T-helper 22 cell (primary cell): ENCODE results near the gene EEF1E1.

Experiments used
- DNase-seq: peaks from one replicate; pipeline ENCODE4 v3.0.0-alpha.2; 2020; ENCODE audit warnings: low read depth

Gene EEF1E1

GRCh38 chr6:8087870-8088754, 14.2 kb downstream of the EEF1E1 start:
- no peak for DNase-seq

DNA sequence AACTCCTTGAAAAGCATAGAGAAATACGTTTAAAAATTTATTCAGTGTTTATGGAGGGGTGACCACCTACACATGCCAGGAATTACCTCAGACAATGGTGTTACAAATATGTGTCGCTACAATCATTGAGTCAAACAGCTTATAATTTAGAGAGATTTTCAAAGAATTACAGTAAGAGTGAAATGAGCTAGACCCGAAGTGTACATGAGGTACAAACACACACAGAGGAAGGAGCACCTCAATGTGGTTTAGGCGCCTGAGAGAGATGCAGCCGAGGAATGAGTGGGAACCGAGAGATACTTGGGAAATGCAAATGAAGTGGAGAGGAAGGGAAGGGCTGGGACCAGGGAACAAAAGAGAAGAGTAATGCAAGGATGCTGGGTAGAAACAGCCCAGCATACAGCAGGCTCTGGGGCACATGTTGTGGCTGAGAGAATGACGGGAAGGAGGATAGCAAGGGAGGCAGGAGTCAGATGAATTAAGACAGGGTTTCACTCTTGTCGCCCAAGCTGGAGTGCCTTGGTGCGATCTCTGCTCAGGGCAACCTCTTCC, 15.5 kb downstream of the EEF1E1 start:
- no peak for DNase-seq

DNA sequence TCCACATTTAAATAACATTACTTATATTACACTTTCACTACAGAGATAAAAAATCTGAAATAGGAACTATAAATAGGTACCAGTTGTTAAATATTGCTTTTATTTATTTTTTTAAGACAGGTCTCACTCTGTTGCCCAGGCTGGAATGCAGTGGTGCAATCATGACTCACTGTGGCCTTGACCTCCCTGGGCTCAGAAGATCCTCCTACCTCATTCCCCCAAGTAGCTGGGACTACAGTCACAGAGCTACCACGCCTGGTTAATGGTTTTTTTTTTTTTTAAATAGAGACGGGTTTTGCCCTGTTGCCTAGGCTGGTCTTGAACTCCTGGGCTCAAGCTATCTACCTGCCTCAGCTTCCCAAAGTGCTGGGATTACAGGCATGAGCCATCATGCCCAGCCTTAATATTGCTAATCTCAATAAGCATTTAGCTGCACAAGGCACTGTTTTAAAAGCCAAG, 17.3 kb downstream of the EEF1E1 start:
- no peak for DNase-seq

GRCh38 chr6:8084586-8084985, 17.8 kb downstream of the EEF1E1 start:
- DNase-seq = no peak

- no peak for DNase-seq
Measured at GRCh38 chr6:8082954-8083858, 19.1 kb downstream of the EEF1E1 start.

GRCh38 chr6:8082572-8082953, 19.8 kb downstream of the EEF1E1 start:
- DNase-seq = no peak

DNA sequence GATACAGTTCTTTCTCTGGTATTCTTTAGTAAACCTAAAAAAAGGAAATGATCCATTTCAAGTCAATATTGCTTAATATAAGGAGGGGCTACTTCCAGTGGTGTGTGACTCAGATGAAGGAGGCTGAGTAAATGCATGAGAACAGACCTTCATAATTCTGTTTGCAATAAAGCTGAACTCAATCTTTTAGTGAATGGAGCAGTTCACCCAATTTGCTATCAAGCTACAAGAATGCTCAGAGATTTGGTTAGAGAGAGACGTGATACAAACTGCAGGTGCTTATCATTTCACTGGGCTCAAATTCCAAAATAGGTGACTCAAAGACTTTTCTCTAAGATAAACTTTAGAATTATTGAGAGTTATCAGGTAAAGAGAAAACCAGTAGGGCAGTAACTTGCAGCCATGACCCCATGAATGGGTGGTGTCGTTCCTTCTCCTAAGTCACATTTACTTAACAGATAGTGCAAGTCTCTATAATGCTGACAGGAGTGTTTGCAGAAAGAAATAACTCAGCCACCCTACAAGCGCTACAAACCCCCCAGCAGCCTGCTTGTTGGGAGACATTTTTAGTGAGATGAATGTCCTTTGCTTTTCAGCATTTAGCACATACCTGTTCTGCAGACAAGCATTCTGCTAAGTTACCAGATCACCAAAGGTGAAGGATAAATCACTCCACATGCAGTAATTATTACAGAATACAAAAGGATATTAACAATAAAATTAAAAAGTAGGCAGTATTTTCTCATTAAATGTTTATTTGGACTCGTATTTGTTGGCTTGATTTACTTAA, 21.8 kb downstream of the EEF1E1 start:
- no peak for DNase-seq

DNA sequence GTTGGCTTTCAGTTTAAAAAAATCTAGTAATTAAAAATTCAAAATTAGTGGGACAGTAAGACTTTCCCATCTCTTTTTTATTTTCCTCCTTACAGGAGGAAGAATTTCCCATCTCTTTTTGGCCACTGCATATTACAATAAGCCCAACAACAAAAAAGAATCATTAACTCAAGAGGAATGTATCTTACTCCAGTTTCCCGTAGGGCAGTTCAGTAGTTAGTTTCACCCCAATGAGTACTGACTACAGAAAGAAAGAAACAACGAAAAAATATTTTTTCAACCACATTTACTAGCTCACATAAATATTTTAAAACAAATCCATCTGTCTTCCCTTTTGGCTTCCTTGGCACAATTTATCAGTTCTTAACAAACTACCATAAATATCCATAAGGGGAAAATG, 23.2 kb downstream of the EEF1E1 start:
- no peak for DNase-seq

- no peak for DNase-seq
Measured at GRCh38 chr6:8077991-8078390, 24.4 kb downstream of the EEF1E1 start.

DNA sequence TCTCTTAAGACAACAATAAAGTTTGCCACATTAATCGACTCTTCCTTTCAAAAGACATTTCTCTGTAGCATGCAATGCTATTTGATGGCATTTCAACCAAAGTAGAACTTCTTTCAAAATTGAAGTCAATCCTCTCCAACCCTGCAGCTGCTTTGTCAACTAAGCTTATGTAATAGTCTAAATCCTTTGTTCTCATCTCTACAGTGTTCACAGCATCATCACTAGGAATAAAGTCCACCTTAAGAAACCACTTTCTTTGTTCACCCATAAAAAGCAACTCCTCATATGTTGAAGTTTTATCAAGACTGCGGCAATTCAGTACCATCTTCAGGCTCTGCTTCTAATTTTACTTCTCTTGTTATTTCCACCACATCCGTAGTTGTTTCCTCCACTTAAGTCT, 26.6 kb downstream of the EEF1E1 start:
- DNase-seq = no peak

- DNase-seq = no peak
Measured at GRCh38 chr6:8075185-8075584, 27.2 kb downstream of the EEF1E1 start.

DNA sequence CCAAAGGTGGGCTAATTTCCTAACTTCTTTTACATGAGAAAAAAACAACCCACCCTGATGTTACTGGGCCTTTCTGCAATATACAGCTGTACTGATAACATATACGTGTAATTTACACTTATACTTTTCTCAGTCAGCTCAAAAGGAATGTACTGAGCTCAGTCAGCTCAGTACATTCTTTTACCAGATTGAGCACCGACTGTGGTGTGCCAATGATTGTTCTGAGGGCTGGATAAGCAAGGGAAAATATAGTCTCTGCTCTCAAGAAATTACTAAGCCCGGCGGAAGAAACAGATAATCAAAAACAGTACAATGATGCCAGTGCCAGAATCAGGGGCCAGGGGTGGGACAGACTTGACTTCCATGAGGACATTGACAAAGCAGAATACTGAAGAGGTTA, 28.1 kb downstream of the EEF1E1 start:
- DNase-seq = no peak

- no peak for DNase-seq
Measured at GRCh38 chr6:8073758-8074157, 28.6 kb downstream of the EEF1E1 start.

- DNase-seq = no peak
Measured at GRCh38 chr6:8070718-8071117, 31.6 kb downstream of the EEF1E1 start.

GRCh38 chr6:8069631-8070284, 32.6 kb downstream of the EEF1E1 start:
- no peak for DNase-seq

- DNase-seq = no peak
Measured at GRCh38 chr6:8069151-8069550, 33.2 kb downstream of the EEF1E1 start.

GRCh38 chr6:8066108-8066507, 36.2 kb downstream of the EEF1E1 start:
- no peak for DNase-seq

- no peak for DNase-seq
Measured at GRCh38 chr6:8065519-8065911, 36.8 kb downstream of the EEF1E1 start.

- no peak for DNase-seq
Measured at GRCh38 chr6:8064638-8065518, 37.5 kb downstream of the EEF1E1 start.
